ENCODE results near the gene CGB8.
A peak's percentile ranks its signal among the peaks of the same experiment; 100 is the strongest.
"Not testable (repeated sequence)": the region's sequence is repeated elsewhere in the genome, so short reads cannot be mapped to it uniquely, and the experiment has no call there.

Gene CGB8

GRCh38 chr19:49030323-49030722, 18.6 kb downstream of the CGB8 start:
- not testable (repeated sequence) for DNase-seq (ENCODE audit: low read depth)

DNA sequence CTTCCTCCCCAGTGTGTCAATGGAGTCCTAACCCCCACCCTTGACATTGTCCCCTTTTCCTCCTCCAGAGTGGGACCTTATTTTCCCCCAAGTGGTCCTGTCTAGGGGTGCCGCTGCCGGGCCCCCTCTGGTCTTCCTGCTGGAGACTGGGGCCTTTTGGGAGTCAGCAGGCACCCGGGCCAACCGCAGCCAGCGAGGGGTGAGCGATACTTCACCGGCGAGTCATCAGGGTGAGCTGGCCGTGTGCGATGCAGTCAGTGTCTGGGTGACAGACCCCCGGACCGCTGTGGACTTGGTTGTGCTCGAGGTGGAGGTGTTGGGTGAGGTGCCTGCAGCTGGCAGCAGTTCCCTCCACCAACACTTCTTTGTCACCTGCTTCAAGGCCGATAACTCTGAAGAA, 19.2 kb downstream of the CGB8 start:
- not testable (repeated sequence) for DNase-seq (ENCODE audit: low read depth)

GRCh38 chr19:49028686-49029085, 20.2 kb downstream of the CGB8 start:
- not testable (repeated sequence) for DNase-seq (ENCODE audit: low read depth)

DNA sequence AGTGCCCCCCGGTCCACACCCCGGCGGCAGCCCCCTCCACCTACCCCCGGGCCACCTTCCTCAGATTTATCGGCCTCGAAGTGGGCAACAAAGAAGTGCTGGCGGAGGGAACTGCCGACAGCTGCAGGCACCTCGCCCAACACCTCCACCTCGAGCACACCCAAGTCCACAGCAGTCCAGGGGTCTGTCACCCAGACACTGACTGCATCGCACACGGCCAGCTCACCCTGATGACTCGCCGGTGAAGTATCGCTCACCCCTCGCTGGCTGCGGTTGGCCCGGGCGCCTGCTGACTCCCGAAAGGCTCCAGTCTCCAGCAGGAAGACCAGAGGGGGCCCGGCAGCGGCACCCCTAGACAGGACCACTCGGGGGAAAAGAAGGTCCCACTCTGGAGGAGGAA, 23.3 kb downstream of the CGB8 start:
- DNase-seq (ENCODE audit: low read depth) = not testable (repeated sequence)

GRCh38 chr19:49025088-49025487, 23.8 kb downstream of the CGB8 start:
- DNase-seq (ENCODE audit: low read depth) = not testable (repeated sequence)

- not testable (repeated sequence) for DNase-seq (ENCODE audit: low read depth)
Measured at GRCh38 chr19:49024233-49024632, 24.7 kb downstream of the CGB8 start, which contains the start of gene CGB3. Gene CGB3, minus strand, starts transcription at chr19:49024333. Its CDS starts 362 bp downstream, at chr19:49023971.

- DNase-seq (ENCODE audit: low read depth) = no peak
Measured at GRCh38 chr19:49022116-49022515, 26.8 kb downstream of the CGB8 start.

DNA sequence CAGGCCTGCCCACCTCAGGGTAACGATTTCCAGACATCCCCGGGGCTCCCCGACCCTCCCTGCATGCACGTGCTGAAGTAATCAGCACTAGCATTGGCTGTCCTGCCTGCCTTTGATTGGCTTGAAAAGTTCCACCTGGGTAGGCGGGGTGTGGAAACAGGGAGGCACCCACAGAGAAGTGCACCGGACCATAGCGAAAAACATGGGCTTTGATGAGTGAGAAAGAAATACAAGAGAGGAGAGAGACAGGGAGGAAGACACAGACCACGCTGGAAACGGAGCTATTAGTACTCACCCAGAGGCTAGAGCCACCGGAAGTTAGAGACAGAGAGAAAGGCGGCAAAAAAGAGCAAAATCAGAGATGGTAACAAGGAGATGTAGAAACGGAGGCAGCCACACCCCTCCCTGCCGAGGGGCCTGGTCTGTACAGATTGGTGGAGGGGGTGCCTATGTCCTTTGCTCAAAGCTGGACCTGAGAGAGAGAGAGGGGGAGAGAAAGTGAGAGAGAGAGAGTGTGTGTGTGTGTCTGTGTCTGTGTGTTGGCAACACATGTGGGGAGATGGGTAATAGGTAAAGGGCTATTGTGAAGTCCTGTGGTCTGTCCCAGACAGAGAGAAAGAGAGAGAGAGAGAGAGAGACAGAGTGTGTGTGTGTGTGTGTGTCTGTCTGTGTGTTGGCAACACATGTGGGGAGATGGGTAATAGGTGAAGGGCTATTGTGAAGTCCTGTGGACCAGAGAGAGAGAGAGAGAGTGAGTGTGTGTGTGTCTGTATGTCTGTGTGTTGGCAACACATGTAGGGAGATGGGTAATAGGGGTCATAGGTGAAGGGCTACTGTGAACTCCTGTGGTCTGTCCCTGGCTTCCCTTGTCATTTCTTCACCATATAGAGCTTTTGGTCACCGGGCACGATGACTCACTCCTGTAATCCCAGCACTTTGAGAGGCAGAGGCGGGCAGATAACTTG, 27.7 kb downstream of the CGB8 start:
- no peak for DNase-seq (ENCODE audit: low read depth)

- DNase-seq (ENCODE audit: low read depth) = no peak
Measured at GRCh38 chr19:49020342-49020741, 28.6 kb downstream of the CGB8 start.

GRCh38 chr19:49019242-49019932, 29.5 kb downstream of the CGB8 start:
- DNase-seq (ENCODE audit: low read depth) = peak; percentile 52

DNA sequence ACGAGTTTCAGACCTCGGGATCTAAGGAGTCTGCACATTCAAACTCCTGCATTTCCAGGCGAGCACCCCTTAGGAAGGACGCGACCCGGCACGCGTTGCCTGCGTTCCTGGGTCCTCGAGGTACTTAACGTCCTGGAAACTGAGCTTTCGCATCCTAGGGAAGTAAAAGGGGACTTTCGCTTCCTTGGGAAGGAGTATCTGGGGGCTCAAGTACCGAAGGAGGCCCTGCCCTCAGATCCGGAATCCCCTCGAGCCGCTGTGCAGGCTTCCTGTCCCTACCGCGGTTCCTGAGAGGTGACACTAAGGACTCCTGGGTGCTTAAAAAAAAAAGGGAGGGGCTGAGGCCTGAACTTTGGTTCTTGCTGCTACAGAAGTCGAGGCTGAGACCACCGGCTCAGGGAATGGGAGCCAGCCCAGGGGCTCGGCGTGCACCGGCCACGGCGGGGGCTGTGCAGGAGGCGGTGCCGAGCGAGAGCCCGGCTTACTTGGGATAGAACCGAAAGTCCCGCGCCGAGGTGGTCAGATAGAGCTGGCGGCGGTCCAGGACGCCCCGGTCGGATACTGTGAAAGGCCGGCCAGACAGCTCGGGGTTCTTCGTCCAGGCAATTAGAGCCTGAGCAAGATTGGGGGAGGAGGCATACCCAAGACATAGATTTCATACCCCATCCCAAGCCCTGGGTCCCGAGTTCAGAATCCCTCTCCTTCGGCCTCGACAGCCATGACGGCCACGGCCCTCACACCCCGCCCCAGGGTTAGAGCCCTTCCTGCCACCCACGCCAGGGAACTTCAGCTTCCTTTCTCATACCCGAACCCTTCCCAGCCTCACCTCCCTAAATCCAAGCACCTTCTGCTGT, 30.3 kb downstream of the CGB8 start:
- not testable (repeated sequence) for DNase-seq (ENCODE audit: low read depth)

- DNase-seq (ENCODE audit: low read depth) = peak; percentile 38
Measured at GRCh38 chr19:49017666-49018351, 31.1 kb downstream of the CGB8 start.

- DNase-seq (ENCODE audit: low read depth) = no peak
Measured at GRCh38 chr19:49017041-49017665, 31.8 kb downstream of the CGB8 start, which contains the start of gene LHB. Gene LHB, minus strand, starts transcription at chr19:49017091. Its CDS starts 10 bp downstream, at chr19:49017081.

GRCh38 chr19:49016067-49016839, 32.7 kb downstream of the CGB8 start:
- no peak for DNase-seq (ENCODE audit: low read depth)

DNA sequence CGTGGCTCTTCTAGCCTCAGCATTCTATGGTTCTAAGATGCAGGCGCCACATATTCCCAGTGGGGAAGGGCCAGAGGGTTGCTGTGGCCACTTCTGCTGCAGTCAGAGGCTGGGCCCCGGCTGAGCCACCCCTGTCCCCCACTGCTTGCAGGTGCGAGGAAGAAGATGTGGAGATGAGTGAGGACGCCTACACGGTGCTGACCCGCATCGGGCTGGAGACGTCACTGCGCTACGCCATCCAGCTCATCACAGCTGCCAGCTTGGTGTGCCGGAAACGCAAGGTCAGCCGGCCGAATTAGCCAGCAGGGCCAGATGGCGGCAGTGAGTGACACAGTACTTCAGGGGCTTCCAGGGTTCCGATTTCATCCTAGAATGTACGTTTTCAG, 34.0 kb downstream of the CGB8 start:
- no peak for DNase-seq (ENCODE audit: low read depth)

DNA sequence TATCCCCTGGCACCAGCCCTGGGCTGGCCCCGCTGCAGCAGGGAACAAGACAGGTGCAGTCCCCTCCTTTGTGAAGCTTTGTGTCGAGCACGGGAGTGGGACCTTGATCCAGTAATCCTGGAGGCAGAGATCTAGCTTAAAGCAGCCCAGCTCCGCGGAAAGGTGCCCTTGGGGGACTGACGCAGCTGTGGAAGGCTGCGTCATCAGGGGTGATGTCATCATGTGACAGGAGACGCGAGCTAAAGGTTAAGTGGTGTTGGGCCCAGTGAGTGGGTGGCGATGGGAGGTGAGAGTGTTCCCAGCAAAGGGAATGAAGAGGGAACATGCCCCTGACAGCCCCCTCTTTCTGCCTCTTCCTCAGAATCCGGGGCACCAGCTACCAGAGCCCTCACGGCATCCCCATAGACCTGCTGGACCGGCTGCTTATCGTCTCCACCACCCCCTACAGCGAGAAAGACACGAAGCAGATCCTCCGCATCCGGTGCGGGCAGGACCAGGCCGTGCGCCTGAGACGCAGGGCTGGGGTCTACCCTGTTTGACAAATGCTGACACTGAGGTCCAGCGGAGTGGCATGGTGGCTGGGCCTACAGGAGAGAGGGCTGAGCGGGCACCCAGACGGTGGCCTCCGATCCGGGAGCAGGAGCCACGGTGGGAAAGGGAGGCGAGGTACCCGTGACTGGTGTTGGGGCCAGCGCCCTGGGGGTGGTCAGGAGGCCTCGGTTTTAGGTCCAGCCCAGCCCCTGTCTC, 34.6 kb downstream of the CGB8 start:
- DNase-seq (ENCODE audit: low read depth) = no peak

GRCh38 chr19:49011194-49011593, 37.7 kb downstream of the CGB8 start:
- DNase-seq (ENCODE audit: low read depth) = no peak

- DNase-seq (ENCODE audit: low read depth) = no peak
Measured at GRCh38 chr19:49010453-49010852, 38.5 kb downstream of the CGB8 start.

- DNase-seq (ENCODE audit: low read depth) = no peak
Measured at GRCh38 chr19:49009828-49010227, 39.1 kb downstream of the CGB8 start.
